GM19351 (cell line): ENCODE results near the gene ARHGEF4.
"Not testable (repeated sequence)": the region's sequence is repeated elsewhere in the genome, so short reads cannot be mapped to it uniquely, and the experiment has no call there.

Experiments used
- ATAC-seq: cut with Tn5 transposase; IDR thresholded peaks from one replicate; pipeline ENCODE4 v1.9.1; 2021; ENCODE audit warnings: mild to moderate bottlenecking, moderate library complexity; ENCODE audit not compliant: unreplicated experiment

Gene ARHGEF4

DNA sequence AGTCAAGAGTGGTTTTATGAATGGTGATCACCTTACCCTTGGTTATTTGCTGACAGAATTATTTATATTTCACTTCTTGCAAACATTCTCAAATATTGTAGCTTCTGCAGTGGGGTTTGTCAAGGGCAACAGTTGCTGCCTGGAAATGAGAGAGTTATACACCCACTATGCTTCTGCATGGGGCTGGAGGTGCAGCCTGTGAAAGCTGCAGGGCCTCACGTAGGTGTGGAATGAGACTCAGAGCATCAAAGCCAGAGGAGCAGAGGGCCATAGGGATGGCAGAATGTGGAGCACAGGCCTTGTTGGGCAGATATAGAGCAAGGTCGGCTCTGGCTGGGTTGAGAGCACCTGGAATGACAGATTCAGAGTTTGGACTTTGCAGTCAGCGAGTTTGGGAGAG, 128.2 kb downstream of the ARHGEF4 start:
- no peak for ATAC-seq

DNA sequence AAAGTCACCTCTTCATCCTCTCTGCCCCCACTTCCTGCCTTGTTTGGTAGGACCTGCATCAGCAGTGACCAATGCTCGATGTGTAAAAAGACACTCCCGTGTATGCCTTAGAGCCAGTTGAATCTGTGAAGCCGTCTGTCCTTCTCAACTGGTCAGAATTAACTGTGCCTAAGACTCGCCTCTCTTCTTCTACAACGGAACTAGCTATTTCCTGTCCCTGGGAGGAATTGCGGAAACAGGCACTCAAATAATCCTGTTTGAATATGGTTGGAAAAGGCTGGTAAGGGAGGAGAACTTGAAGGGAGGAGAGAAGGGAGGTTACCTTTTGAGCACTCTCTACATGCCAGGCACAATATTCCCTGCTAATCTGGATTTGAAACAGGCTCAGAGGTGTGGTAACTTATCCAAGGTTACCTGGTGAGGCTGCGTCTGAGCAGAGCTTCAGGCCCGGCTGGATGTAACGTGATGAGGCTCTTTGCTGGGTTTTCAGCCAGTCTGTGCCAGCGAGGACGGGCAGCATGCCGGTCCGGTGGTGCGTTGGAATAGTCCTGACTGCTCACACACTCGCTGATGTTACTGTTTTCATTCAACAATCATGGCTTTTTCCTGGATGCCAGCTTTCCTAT, 129.5 kb downstream of the ARHGEF4 start:
- no peak for ATAC-seq

GRCh38 chr2:130966775-130967490, 130.2 kb downstream of the ARHGEF4 start:
- ATAC-seq, result no peak

DNA sequence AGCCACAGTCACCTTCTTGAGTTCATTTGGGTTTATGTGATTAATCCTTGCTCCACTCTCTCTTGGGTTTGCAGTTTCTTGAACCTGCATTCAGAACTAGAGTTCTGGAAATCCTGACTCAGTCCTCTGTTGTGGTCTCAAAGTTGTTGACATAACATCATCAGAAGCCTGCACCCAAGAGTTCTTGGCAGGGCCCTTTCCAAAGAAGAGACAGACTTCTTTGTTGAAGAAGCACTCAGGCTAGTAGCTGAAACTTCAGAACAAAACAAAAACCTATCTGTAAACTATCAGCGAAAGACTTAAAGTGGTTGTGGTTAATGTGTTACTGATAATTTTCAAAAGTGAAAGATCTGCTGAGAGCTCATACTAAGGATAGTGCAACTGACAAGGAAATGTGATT, 135.7 kb downstream of the ARHGEF4 start:
- no peak for ATAC-seq

DNA sequence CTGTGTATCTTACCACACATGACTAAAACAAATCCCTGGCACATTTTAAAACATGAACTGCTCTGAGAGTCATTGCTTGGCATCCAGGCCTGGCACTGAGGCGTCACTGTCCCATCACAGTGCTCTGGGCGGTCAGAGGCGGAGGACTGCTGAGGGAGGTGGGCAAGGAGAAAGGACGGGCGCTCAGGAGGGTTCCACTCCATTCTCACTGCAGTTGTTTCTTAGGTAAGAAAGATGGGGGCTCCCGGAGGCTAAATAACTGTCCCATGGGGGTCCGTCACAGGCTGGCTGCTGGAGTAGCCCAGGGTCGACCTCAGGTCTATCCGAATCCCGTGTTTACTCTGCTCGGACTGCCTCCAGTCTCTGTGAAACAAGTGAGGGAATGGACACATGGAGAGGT, 139.0 kb downstream of the ARHGEF4 start:
- ATAC-seq, result no peak

DNA sequence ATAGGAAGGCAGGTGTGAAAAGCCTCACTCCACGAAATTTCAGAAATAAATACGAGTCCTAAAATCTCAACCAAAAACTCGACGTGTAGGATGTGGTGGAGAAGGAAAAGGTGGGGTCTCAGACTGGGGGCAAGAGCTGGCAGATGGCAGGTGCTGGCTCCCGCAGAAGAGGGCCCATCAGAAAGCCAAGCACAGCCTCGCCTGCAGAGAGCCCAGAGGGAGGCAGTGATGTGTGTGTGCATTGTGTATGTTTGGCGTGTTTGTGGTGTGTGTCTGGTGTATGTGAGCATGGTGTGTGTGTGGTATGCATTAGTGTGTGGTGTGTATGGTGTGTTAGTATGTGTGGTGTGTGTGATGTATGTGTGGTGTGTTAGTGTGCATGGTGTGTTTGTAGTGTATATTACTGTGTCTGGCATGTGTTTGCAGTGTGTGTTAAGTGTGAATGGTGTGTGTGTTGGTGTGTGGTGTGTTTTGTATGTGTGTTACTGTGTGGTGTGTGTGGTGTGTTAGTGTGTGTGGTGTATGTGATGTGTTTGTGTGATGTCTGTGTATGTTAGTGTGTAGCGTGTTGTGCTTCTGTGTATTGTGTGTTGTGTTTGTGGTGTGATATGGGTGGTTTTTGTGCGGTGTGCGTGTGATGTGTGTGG, 140.0 kb downstream of the ARHGEF4 start:
- ATAC-seq, result no peak

DNA sequence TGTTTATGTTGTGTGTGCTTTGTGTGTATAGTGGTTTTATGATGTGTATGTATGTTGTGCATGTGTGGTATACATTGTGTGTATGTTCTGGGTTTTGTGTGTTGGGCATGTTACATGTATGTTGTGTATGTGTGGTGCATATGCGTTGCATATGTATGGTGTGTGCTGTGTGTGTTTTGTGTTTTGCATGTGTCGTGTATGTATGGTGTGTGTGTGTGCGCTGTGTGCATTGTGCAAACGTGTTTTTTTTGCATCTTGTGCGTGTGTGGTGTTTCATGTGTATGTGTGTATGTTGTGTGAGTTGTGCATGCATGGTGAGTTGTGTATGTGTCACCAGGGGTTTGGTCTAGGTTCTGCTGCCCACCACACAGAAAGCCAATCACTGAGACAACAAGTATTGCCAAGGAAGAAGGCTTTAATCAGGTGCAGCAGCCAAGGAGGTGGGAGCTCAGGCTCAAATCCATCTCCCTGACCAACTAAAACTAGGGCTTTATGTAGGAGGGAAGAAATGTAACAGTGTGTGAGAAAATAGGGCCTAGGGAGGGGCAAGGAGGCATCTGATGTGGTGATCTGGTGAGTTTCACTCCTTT, 140.8 kb downstream of the ARHGEF4 start:
- ATAC-seq, result no peak

DNA sequence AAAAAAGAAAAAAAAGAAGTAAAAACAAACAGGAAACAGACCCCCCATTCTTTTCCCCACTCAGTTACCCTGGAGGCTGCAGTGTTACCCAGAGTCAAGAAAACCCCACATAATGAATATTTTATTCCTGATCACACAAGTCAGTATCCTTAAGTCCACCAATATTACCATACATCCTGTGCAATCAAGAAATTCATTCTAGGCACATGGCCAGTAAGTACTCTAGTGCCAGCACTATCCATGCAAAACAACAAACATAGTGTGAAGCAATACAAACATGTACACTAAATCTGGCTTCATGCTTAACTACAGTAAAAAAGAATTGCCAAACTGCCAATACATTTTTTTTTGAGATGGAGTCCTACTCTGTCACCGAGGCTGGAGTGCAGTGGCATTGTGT, 145.0 kb downstream of the ARHGEF4 start:
- no peak for ATAC-seq

- ATAC-seq, result no peak
Measured at GRCh38 chr2:130985206-130985780, 148.6 kb downstream of the ARHGEF4 start.

GRCh38 chr2:130985831-130986649, 149.3 kb downstream of the ARHGEF4 start:
- no peak for ATAC-seq

GRCh38 chr2:130986890-130987493, 150.3 kb downstream of the ARHGEF4 start:
- ATAC-seq, result no peak

GRCh38 chr2:130987519-130988425, 151.1 kb downstream of the ARHGEF4 start:
- ATAC-seq, result no peak

DNA sequence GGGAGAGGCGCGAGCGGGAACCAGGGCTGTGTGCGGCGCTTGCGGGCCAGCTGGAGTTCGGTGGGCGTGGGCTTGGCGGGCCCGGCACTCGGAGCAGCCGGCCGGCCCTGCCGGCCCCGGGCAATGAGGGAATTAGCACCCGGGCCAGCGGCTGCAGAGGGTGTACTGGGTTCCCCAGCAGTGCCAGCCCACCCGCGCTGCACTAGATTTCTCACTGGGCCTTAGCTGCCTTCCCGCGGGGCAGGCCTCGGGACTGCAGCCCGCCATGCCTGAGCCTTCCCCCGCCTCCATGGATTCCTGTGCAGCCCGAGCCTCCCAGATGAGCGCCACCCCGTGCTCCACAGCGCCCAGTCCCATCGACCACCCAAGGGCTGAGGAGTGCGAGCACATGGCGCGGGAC, 154.7 kb downstream of the ARHGEF4 start:
- ATAC-seq, result not testable (repeated sequence)

GRCh38 chr2:130992003-130992402, 155.3 kb downstream of the ARHGEF4 start:
- ATAC-seq, result not testable (repeated sequence)

DNA sequence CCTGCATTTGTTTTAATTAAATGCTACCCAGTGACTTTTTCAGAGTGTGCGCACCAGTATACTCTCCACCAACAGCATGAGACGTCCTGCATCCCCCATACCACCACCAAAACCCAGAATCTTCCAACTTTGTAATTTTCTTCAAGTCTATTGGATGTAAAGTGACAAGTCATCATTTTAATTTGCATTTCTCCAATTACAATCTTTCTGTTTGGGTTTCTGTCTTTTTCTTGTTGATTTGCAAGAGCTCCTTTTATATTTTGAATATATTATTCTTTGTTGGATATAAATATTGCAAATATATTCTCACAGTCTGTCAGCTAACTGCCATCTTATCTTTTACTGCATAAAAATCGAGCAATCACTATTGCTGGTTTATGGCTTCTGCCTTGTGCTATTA, 160.0 kb downstream of the ARHGEF4 start:
- no peak for ATAC-seq

GRCh38 chr2:130997198-130997597, 160.5 kb downstream of the ARHGEF4 start:
- no peak for ATAC-seq

- no peak for ATAC-seq
Measured at GRCh38 chr2:130998561-130998960, 161.8 kb downstream of the ARHGEF4 start.

GRCh38 chr2:131004446-131005209, 167.9 kb downstream of the ARHGEF4 start:
- ATAC-seq, result no peak
